ENCODE measurements around the gene JPH4.
"Not testable (repeated sequence)": the region's sequence is repeated elsewhere in the genome, so short reads cannot be mapped to it uniquely, and the experiment has no call there.

Gene JPH4

DNA sequence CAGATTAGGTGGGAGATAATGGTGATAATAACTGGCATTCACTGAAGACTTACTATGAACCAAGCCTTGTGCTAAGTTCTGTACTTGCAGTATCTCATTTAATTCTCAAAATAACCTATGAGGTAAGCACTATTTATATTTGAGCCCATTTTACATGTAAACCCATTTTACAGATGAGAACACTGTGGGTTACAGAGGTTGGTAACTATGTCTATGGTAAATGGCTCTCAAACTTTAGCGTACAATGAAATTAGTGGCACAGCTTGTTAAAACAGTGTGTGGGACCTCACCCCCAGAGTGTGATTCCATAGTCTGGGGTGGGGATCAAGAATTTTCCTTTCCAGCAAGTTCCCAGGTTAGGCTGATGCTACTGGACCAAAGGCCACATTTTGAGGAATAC lies 22.2 kb upstream of the JPH4 start:
- no peak for ATAC-seq
- no peak for TF ChIP-seq ZFP30 (CRISPR knock-in tag; IDR thresholded peaks at IDR 0.05)
- no peak for TF ChIP-seq TCF4 (CRISPR knock-in tag; IDR thresholded peaks at IDR 0.05; ENCODE audit: borderline replicate concordance)
- no peak for TF ChIP-seq ZNF70 (CRISPR knock-in tag; IDR thresholded peaks at IDR 0.05)
- no peak for TF ChIP-seq TOX (CRISPR knock-in tag; IDR thresholded peaks at IDR 0.05; ENCODE audit: borderline replicate concordance)

DNA sequence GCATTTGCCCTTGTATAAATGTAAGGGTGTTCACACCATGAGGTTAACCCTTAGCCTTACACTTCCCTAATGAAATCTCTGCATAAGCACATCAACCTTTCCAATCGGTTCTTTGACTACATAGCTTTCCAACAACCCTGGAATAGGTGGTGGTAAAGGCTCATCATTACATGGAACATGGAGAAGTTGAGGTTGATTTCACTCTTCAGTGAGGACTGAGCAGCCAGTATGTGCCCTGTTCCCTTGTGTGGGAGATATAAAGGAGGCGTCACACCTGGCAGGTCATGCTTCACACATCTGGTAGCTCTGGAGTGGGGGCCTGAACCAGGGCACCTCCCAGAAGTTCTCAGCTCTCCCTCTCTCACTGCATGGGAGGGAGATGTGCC lies 21.7 kb upstream of the JPH4 start:
- ATAC-seq = no peak
- TF ChIP-seq BACH2 (CRISPR knock-in tag; IDR thresholded peaks at IDR 0.05; ENCODE audit: borderline replicate concordance) = no peak
- TF ChIP-seq, protein P1, sequence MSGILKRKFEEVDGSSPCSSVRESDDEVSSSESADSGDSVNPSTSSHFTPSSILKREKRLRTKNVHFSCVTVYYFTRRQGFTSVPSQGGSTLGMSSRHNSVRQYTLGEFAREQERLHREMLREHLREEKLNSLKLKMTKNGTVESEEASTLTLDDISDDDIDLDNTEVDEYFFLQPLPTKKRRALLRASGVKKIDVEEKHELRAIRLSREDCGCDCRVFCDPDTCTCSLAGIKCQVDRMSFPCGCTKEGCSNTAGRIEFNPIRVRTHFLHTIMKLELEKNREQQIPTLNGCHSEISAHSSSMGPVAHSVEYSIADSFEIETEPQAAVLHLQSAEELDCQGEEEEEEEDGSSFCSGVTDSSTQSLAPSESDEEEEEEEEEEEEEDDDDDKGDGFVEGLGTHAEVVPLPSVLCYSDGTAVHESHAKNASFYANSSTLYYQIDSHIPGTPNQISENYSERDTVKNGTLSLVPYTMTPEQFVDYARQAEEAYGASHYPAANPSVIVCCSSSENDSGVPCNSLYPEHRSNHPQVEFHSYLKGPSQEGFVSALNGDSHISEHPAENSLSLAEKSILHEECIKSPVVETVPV (CRISPR knock-in tag; IDR thresholded peaks at IDR 0.05) = no peak

DNA sequence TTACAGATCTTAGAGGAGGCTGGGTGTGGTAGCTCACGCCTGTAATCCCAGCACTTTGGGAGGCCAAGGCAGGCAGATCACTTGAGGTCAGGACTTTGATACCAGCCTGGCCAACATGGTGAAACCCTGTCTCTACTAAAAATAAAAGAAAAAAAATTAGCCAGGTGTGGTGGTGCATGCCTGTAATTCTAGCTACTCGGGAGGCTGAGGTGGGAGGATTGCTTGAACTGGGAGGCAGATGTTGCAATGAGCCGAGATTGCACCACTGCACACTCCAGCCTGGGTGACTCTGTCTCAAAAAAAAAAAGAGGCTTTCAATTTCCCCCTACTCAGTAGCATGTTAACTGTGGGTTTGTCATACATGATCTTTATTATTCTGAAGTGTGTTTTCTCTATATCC lies 15.6 kb upstream of the JPH4 start:
- ATAC-seq = not testable (repeated sequence)

DNA sequence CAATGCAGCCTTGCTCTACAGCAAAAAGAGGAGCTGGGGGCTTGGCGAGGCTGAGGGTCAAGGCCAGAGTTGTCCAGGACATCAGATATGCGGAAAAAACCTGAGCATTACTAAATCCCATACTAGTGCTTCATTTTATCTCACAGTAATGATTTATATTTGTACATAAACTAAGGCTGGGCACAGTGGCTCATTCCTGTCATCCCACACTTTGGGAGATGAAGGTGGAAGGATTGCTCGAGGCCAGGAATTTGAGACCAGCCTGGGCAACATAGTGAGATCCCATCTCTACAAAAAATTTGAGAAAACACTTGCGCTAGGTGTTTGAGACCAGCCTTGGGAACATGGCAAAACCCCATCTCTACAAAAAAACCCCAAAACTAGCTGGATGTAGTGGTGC lies 11.6 kb upstream of the JPH4 start:
- TF ChIP-seq, protein P2, sequence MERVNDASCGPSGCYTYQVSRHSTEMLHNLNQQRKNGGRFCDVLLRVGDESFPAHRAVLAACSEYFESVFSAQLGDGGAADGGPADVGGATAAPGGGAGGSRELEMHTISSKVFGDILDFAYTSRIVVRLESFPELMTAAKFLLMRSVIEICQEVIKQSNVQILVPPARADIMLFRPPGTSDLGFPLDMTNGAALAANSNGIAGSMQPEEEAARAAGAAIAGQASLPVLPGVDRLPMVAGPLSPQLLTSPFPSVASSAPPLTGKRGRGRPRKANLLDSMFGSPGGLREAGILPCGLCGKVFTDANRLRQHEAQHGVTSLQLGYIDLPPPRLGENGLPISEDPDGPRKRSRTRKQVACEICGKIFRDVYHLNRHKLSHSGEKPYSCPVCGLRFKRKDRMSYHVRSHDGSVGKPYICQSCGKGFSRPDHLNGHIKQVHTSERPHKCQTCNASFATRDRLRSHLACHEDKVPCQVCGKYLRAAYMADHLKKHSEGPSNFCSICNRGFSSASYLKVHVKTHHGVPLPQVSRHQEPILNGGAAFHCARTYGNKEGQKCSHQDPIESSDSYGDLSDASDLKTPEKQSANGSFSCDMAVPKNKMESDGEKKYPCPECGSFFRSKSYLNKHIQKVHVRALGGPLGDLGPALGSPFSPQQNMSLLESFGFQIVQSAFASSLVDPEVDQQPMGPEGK (CRISPR knock-in tag; IDR thresholded peaks at IDR 0.05; ENCODE audit: borderline replicate concordance) = no peak
- TF ChIP-seq, protein P3, sequence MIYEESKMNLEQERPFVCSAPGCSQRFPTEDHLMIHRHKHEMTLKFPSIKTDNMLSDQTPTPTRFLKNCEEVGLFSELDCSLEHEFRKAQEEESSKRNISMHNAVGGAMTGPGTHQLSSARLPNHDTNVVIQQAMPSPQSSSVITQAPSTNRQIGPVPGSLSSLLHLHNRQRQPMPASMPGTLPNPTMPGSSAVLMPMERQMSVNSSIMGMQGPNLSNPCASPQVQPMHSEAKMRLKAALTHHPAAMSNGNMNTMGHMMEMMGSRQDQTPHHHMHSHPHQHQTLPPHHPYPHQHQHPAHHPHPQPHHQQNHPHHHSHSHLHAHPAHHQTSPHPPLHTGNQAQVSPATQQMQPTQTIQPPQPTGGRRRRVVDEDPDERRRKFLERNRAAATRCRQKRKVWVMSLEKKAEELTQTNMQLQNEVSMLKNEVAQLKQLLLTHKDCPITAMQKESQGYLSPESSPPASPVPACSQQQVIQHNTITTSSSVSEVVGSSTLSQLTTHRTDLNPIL (CRISPR knock-in tag; IDR thresholded peaks at IDR 0.05; ENCODE audit: low read depth) = no peak
- no peak for TF ChIP-seq ZC3H10 (CRISPR knock-in tag; IDR thresholded peaks at IDR 0.05)
- TF ChIP-seq ZFP3 (CRISPR knock-in tag; IDR thresholded peaks at IDR 0.05) = no peak
- no peak for TF ChIP-seq ZNF565 (CRISPR knock-in tag; conservative IDR thresholded peaks at IDR 0.05; ENCODE audit: low read depth)
- TF ChIP-seq ZFP30 (CRISPR knock-in tag; IDR thresholded peaks at IDR 0.05) = no peak
- no peak for TF ChIP-seq ARNTL (CRISPR knock-in tag; IDR thresholded peaks at IDR 0.05; ENCODE audit: borderline replicate concordance, low read depth)
- TF ChIP-seq TOX (CRISPR knock-in tag; IDR thresholded peaks at IDR 0.05; ENCODE audit: borderline replicate concordance) = no peak
- TF ChIP-seq, protein P4, sequence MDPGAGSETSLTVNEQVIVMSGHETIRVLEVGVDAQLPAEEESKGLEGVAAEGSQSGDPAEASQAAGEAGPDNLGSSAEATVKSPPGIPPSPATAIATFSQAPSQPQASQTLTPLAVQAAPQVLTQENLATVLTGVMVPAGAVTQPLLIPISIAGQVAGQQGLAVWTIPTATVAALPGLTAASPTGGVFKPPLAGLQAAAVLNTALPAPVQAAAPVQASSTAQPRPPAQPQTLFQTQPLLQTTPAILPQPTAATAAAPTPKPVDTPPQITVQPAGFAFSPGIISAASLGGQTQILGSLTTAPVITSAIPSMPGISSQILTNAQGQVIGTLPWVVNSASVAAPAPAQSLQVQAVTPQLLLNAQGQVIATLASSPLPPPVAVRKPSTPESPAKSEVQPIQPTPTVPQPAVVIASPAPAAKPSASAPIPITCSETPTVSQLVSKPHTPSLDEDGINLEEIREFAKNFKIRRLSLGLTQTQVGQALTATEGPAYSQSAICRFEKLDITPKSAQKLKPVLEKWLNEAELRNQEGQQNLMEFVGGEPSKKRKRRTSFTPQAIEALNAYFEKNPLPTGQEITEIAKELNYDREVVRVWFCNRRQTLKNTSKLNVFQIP (CRISPR knock-in tag; IDR thresholded peaks at IDR 0.05; ENCODE audit: borderline replicate concordance, low read depth) = no peak
- TF ChIP-seq TCF4 (CRISPR knock-in tag; IDR thresholded peaks at IDR 0.05; ENCODE audit: borderline replicate concordance) = no peak
- no peak for TF ChIP-seq BACH2 (CRISPR knock-in tag; IDR thresholded peaks at IDR 0.05; ENCODE audit: borderline replicate concordance)
- TF ChIP-seq PPARA (CRISPR knock-in tag; IDR thresholded peaks at IDR 0.05; ENCODE audit: borderline replicate concordance) = no peak
- no peak for TF ChIP-seq ZNF8 (CRISPR knock-in tag; IDR thresholded peaks at IDR 0.05)
- TF ChIP-seq, protein P5, sequence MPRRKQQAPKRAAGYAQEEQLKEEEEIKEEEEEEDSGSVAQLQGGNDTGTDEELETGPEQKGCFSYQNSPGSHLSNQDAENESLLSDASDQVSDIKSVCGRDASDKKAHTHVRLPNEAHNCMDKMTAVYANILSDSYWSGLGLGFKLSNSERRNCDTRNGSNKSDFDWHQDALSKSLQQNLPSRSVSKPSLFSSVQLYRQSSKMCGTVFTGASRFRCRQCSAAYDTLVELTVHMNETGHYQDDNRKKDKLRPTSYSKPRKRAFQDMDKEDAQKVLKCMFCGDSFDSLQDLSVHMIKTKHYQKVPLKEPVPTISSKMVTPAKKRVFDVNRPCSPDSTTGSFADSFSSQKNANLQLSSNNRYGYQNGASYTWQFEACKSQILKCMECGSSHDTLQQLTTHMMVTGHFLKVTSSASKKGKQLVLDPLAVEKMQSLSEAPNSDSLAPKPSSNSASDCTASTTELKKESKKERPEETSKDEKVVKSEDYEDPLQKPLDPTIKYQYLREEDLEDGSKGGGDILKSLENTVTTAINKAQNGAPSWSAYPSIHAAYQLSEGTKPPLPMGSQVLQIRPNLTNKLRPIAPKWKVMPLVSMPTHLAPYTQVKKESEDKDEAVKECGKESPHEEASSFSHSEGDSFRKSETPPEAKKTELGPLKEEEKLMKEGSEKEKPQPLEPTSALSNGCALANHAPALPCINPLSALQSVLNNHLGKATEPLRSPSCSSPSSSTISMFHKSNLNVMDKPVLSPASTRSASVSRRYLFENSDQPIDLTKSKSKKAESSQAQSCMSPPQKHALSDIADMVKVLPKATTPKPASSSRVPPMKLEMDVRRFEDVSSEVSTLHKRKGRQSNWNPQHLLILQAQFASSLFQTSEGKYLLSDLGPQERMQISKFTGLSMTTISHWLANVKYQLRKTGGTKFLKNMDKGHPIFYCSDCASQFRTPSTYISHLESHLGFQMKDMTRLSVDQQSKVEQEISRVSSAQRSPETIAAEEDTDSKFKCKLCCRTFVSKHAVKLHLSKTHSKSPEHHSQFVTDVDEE (CRISPR knock-in tag; IDR thresholded peaks at IDR 0.05) = no peak
- TF ChIP-seq RARB (CRISPR knock-in tag; IDR thresholded peaks at IDR 0.05) = no peak
- TF ChIP-seq GLIS3 (CRISPR knock-in tag; IDR thresholded peaks at IDR 0.05) = no peak
- no peak for TF ChIP-seq OSR1 (CRISPR knock-in tag; IDR thresholded peaks at IDR 0.05)
- TF ChIP-seq, protein P1 (CRISPR knock-in tag; IDR thresholded peaks at IDR 0.05) = no peak
- no peak for ATAC-seq
